ENCODE results near the gene CES3. TPM values are rescaled to one million over a fixed set of nuclear protein-coding genes. Genes with fewer than 3 reads are reported as not detected.
A peak's percentile ranks its signal among the peaks of the same experiment; 100 is the strongest.

Gene CES3
- total RNA-seq, 1 donor from 2014 or later = 1.0 TPM

DNA sequence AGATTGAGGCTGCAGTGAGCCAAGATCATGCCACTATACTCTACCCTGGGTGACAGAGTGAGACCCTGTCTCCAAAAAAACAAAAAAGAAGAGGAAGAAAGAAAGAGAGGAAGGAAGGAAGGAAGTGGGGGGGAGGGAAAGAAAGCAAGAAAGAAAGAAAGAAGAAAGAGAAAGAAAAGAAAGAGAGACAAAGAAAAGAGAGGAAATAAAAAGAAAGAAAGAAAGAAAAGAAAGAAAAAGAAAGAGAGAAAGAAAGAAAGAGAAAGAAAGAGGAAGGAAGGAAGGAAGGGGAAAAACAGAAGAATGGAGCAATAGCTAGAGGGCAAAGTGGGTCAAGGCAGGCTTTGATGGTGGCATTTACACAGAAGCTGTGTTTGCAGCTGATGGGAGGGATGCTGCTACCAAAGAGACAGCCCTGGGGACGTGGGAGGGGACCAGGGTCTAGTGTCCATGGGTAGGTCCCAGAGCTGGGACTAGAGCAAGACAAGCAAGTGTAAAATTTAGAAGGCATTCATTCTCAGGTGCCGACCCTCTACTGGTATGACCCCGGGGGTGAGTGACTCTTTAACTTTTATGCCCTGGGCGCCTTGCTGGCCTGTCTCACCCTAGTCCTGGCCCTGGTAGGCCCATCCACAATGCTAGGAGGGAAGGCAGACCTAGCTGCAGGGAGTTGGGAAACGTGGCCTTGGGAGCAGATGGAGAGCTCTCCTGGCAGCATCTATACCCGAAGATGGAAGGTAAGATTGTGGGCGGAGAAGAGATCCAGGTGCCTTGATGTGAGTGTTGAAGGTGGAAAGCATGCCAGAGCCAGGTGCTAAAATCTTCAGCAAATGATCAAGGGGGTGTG lies 2.0 kb upstream of the CES3 start:
- H3K27ac ChIP-seq (replicated peaks) = no peak overlapping the region
- no peaks in the 10 kb centered on the region for H3K27me3 ChIP-seq (ENCODE audit: low read depth)
- TF ChIP-seq, protein P1, sequence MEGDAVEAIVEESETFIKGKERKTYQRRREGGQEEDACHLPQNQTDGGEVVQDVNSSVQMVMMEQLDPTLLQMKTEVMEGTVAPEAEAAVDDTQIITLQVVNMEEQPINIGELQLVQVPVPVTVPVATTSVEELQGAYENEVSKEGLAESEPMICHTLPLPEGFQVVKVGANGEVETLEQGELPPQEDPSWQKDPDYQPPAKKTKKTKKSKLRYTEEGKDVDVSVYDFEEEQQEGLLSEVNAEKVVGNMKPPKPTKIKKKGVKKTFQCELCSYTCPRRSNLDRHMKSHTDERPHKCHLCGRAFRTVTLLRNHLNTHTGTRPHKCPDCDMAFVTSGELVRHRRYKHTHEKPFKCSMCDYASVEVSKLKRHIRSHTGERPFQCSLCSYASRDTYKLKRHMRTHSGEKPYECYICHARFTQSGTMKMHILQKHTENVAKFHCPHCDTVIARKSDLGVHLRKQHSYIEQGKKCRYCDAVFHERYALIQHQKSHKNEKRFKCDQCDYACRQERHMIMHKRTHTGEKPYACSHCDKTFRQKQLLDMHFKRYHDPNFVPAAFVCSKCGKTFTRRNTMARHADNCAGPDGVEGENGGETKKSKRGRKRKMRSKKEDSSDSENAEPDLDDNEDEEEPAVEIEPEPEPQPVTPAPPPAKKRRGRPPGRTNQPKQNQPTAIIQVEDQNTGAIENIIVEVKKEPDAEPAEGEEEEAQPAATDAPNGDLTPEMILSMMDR (IDR thresholded peaks at IDR 0.05; ENCODE audit: borderline replicate concordance) = no peak
- H3K9me3 ChIP-seq (replicated peaks) = no peaks in the 10 kb centered on the region
- no peak overlapping the region for H3K4me3 ChIP-seq
- peaks cover 4% of the 10 kb centered on the region for H3K4me1 ChIP-seq
- H3K36me3 ChIP-seq = no peaks in the 10 kb centered on the region
- intact Hi-C loops (cut with micrococcal nuclease) = no loop called here
- no peak for DNase-seq

GRCh38 chr16:66959704-66960161 lies 1.3 kb upstream of the CES3 start:
- intact Hi-C loops (cut with micrococcal nuclease) = no loop called here
- DNase-seq = peak; percentile 26
- TF ChIP-seq, protein P1 (IDR thresholded peaks at IDR 0.05; ENCODE audit: borderline replicate concordance) = no peak
- Histone ChIP-seq H3K27ac (replicated peaks) (no peak overlapping the region), H3K36me3 (no peaks in the 10 kb centered on the region), H3K4me1 (peaks cover 4% of the 10 kb centered on the region), H3K9me3 (replicated peaks) (no peaks in the 10 kb centered on the region), H3K27me3 (ENCODE audit: low read depth) (peaks cover 1% of the 10 kb centered on the region), H3K4me3 (no peak overlapping the region)

DNA sequence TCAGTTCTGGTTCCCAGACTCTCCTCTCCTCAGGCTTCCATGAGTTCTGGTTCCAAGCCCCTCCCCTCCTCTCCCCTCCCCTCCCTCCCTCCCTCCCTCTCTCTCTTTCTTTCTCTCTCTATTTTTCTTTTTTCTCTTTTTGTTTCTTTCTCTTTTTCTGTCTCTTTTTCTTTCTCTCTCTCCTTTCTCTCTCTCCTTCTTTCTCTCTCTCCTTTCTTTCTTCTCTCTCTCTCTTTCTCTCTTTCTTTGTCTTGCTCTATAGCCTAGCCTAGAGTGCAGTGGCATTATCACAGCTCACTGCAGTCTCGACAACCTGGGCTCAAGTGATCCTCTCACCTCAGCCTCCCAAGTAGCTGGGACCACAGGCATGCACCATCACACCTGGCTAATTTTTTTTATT lies 796 bp upstream of the CES3 start:
- H3K36me3 ChIP-seq = no peaks in the 10 kb centered on the region
- H3K27me3 ChIP-seq (ENCODE audit: low read depth) = peaks cover 4% of the 10 kb centered on the region
- H3K4me1 ChIP-seq = peaks cover 4% of the 10 kb centered on the region
- no peaks in the 10 kb centered on the region for H3K9me3 ChIP-seq (replicated peaks)
- no peak overlapping the region for H3K27ac ChIP-seq (replicated peaks)
- intact Hi-C loops (cut with micrococcal nuclease) = no loop called here
- DNase-seq = no peak
- no peak overlapping the region for H3K4me3 ChIP-seq
- TF ChIP-seq, protein P1 (IDR thresholded peaks at IDR 0.05; ENCODE audit: borderline replicate concordance) = no peak

DNA sequence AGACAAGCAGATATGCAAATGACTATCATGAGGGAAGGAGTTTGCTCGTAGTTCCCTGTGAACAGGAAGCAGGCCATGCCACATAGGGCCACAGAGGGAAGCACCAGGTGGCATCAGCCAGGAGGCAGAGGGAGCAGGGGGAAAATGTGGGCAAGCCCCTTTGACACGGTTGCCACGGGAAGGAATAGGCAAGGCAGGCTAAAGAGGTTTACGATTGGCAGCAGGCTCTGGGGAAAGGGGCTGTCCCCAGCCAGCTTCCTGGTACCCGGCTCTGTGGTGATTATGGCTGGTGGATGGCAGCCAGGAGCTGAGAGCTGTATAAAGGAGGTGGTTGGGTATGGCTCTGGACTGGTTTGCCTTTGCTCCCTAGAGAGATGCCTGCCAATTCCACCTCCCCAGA lies 848 bp downstream of the CES3 start:
- Histone ChIP-seq H3K4me3 (no peak overlapping the region), H3K36me3 (no peaks in the 10 kb centered on the region), H3K4me1 (peaks cover 4% of the 10 kb centered on the region), H3K27me3 (ENCODE audit: low read depth) (peaks cover 4% of the 10 kb centered on the region), H3K27ac (replicated peaks) (no peak overlapping the region), H3K9me3 (replicated peaks) (no peaks in the 10 kb centered on the region)
- TF ChIP-seq, protein P1 (IDR thresholded peaks at IDR 0.05; ENCODE audit: borderline replicate concordance) = no peak
- DNase-seq = no peak
- intact Hi-C loops (cut with micrococcal nuclease) = no loop called here

DNA sequence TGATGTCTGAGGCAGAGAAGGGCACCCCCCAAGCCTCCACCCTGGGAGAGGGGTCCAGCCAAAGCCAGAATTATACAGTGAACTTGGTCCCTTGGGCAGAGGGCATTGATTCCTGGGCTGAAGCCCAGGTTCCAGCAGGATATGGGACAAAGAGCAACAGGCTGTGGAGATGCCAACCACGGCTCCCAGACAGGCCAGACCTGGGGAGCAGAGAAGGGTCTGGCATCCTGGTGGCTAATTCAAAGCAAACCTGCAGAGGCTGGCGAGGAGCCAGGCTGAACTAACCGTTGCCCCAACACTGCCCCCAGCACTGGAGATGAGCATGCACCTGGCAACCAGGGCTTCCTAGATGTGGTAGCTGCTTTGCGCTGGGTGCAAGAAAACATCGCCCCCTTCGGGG lies 3.0 kb downstream of the CES3 start:
- H3K27ac ChIP-seq (replicated peaks) = no peak overlapping the region
- H3K27me3 ChIP-seq (ENCODE audit: low read depth) = peaks cover 4% of the 10 kb centered on the region
- DNase-seq = no peak
- no peaks in the 10 kb centered on the region for H3K9me3 ChIP-seq (replicated peaks)
- no peak overlapping the region for H3K4me3 ChIP-seq
- H3K36me3 ChIP-seq = no peaks in the 10 kb centered on the region
- H3K4me1 ChIP-seq = peaks cover 4% of the 10 kb centered on the region
- TF ChIP-seq, protein P1 (IDR thresholded peaks at IDR 0.05; ENCODE audit: borderline replicate concordance) = no peak
- intact Hi-C loops (cut with micrococcal nuclease) = no loop called here
